Fibroblast of lung (primary cell): ENCODE measurements around the gene MOV10. TPM values are rescaled to one million over a fixed set of nuclear protein-coding genes. Genes with fewer than 3 reads are reported as not detected.
A peak's percentile ranks its signal among the peaks of the same experiment; 100 is the strongest.

Source experiments
- DNase-seq, 2 donors: peaks; one replicate each; pipeline versions ENCODE4 v3.0.0 to v3.0.0-alpha.2; 2010; ENCODE audit warnings: low read depth in 2 of 2
- H2AFZ ChIP-seq: 2 replicates; pipeline ENCODE4 v1.5.1; 2012; ENCODE audit warnings: low read length, control low read depth, inconsistent platforms
- H3K27ac ChIP-seq: 2 replicates; pipeline ENCODE4 v1.5.1; 2011; ENCODE audit warnings: low read length, control low read depth; ENCODE audit not compliant: insufficient read depth
- H3K27me3 ChIP-seq: 2 replicates; pipeline ENCODE4 v1.5.1; 2011; ENCODE audit warnings: mild to moderate bottlenecking, low read length; ENCODE audit not compliant: control insufficient read depth, insufficient read depth
- H3K36me3 ChIP-seq: 2 replicates; pipeline ENCODE4 v1.5.1; 2011; ENCODE audit warnings: low read length; ENCODE audit not compliant: control insufficient read depth, insufficient read depth
- H3K4me1 ChIP-seq: 2 replicates; pipeline ENCODE4 v1.5.1; 2011; ENCODE audit warnings: low read length; ENCODE audit not compliant: control insufficient read depth, insufficient read depth; ENCODE audit errors: extremely low read depth
- H3K4me2 ChIP-seq: 2 replicates; pipeline ENCODE4 v1.5.1; 2011; ENCODE audit warnings: low read length, control low read depth; ENCODE audit not compliant: insufficient read depth; ENCODE audit errors: extremely low read depth
- H3K4me3 ChIP-seq, 4 experiments: fragments of 200-600 bp in 1 of 4; sonication (generic) in 1 of 4; replicated peaks in 1 of 4; 2 replicates each; pipeline ENCODE4 v1.5.1; 2011 to 2016; ENCODE audit warnings: low read length in 4 of 4, low read depth in 3 of 4, mild to moderate bottlenecking in 3 of 4, control low read depth in 2 of 4, inconsistent platforms in 1 of 4, mixed read lengths in 1 of 4; ENCODE audit not compliant: insufficient read depth in 1 of 4; ENCODE audit errors: control extremely low read depth in 1 of 4
- H3K79me2 ChIP-seq: 2 replicates; pipeline ENCODE4 v1.5.1; 2012; ENCODE audit warnings: mild to moderate bottlenecking, low read length, inconsistent platforms; ENCODE audit not compliant: control insufficient read depth, insufficient read depth
- H3K9ac ChIP-seq: 2 replicates; pipeline ENCODE4 v1.5.1; 2011; ENCODE audit warnings: mild to moderate bottlenecking, low read length, control low read depth; ENCODE audit not compliant: insufficient read depth
- H3K9me3 ChIP-seq: 2 replicates; pipeline ENCODE4 v1.5.1; 2012; ENCODE audit warnings: low read depth, low read length; ENCODE audit not compliant: control insufficient read depth, insufficient read depth
- H4K20me1 ChIP-seq: 2 replicates; pipeline ENCODE4 v1.5.1; 2011; ENCODE audit warnings: low read length; ENCODE audit not compliant: control insufficient read depth, insufficient read depth; ENCODE audit errors: extremely low read depth
- CTCF ChIP-seq, 2 donors: IDR thresholded peaks in 1 of 2; conservative IDR thresholded peaks in 1 of 2; 1 replicate in 1 of 2; 2 replicates in 1 of 2; pipeline ENCODE4 v1.5.1; 2011 to 2012; ENCODE audit warnings: low read length in 2 of 2, control low read depth in 1 of 2, inconsistent platforms in 1 of 2, low read depth in 1 of 2, mild to moderate bottlenecking in 1 of 2
- EZH2 ChIP-seq: IDR thresholded peaks from 2 replicates; pipeline ENCODE4 v1.5.1; 2012; ENCODE audit warnings: low read length, control low read depth, mild to moderate bottlenecking; ENCODE audit errors: missing control alignments
- polyA plus RNA-seq, 2 donors: library from polyadenylated mRNA; depleted of rRNA in 1 of 2; stranded (reverse) in 1 of 2; unstranded in 1 of 2; fragments of >200 nt; gene quantifications; 2 replicates each; pipeline ENCODE4 v1.2.1, GENCODE V29; 2011 to 2012; ENCODE audit warnings: missing spikeins in 1 of 2
- total RNA-seq: library from RNA; depleted of rRNA; stranded (reverse); fragments of >200 nt; gene quantifications from 2 replicates; pipeline ENCODE4 v1.2.1, GENCODE V29; 2014

Gene MOV10
- total and polyA plus RNA-seq, 2 donors (not counting 1 experiment from before 2014, with no cell fraction given) = 39.6 to 42.9 TPM

GRCh38 chr1:112700290-112701226, 26.1 kb downstream of the MOV10 start:
- peaks cover 38% of the 10 kb centered on the region for H3K36me3 ChIP-seq
- no peak overlapping the region for H3K4me3 ChIP-seq
- peak overlapping the region; percentile 38 for H3K9ac ChIP-seq
- peak; percentile 93 to 97 for DNase-seq
- no peaks in the 10 kb centered on the region for H3K9me3 ChIP-seq
- peaks cover 39% of the 10 kb centered on the region for H3K4me1 ChIP-seq
- H3K79me2 ChIP-seq = peaks cover 31% of the 10 kb centered on the region
- peak overlapping the region; percentile 79 for H3K27ac ChIP-seq
- peak overlapping the region; percentile 56 for H3K4me2 ChIP-seq
- no peaks in the 10 kb centered on the region for H3K27me3 ChIP-seq
- TF ChIP-seq CTCF (conservative IDR thresholded peaks at IDR 0.05 in 1 of 2, IDR thresholded peaks at IDR 0.05 in 1 of 2; ENCODE audit: low read depth in 1 of 2, low read length in 2 of 2) (peak in 1 of 2 donors; percentile 4), EZH2 (no peak)
- no peak overlapping the region for H2AFZ ChIP-seq
- H4K20me1 ChIP-seq = no peaks in the 10 kb centered on the region

- peak overlapping the region; percentile 56 for H3K4me2 ChIP-seq
Observed at GRCh38 chr1:112701227-112702066, 27.0 kb downstream of the MOV10 start.

More at GRCh38 chr1:112701227-112702066, 27.0 kb downstream of the MOV10 start:
- H3K9me3 ChIP-seq = no peaks in the 10 kb centered on the region
- peaks cover 38% of the 10 kb centered on the region for H3K79me2 ChIP-seq
- DNase-seq = no peak
- peak overlapping the region; percentile 79 for H3K27ac ChIP-seq
- no peaks in the 10 kb centered on the region for H3K27me3 ChIP-seq
- H3K9ac ChIP-seq = peak overlapping the region; percentile 38
- no peak overlapping the region for H2AFZ ChIP-seq
- no peak overlapping the region for H3K4me3 ChIP-seq
- H4K20me1 ChIP-seq = no peaks in the 10 kb centered on the region
- peaks cover 39% of the 10 kb centered on the region for H3K4me1 ChIP-seq
- TF ChIP-seq EZH2 (no peak), CTCF (conservative IDR thresholded peaks at IDR 0.05 in 1 of 2, IDR thresholded peaks at IDR 0.05 in 1 of 2; ENCODE audit: low read depth in 1 of 2, low read length in 2 of 2) (no peak)
- H3K36me3 ChIP-seq = peaks cover 38% of the 10 kb centered on the region
